ENCODE measurements around the gene PRICKLE2. TPM values are rescaled to one million over a fixed set of nuclear protein-coding genes. Genes with fewer than 3 reads are reported as not detected.

Gene PRICKLE2
- total and polyA plus RNA-seq, 4 donors: 0.89 to 8.0 (median 3.2) TPM

GRCh38 chr3:64203969-64204908 is 21.0 kb downstream of the PRICKLE2 start:
- WGBS: 83% methylated on average over 7 of the region's 7 CpGs
- H3K9me3 ChIP-seq (ENCODE audit: control insufficient read depth in 4 of 4, low read length in 3 of 4): no peaks in the 10 kb centered on the region
- no peak overlapping the region for H3K9ac ChIP-seq (ENCODE audit: low read depth in 1 of 2, low read length in 2 of 2)
- DNase-seq (ENCODE audit: low spot score): no peak
- no peak overlapping the region for H3K4me3 ChIP-seq (ENCODE audit: low read depth in 1 of 3, low read length in 3 of 3)
- no peaks in the 10 kb centered on the region for H3K4me1 ChIP-seq (ENCODE audit: control insufficient read depth in 4 of 4, insufficient read depth in 4 of 4, low read length in 3 of 4)
- TF ChIP-seq FOXA1 (IDR thresholded peaks at IDR 0.05): no peak
- TF ChIP-seq GABPA (IDR thresholded peaks at IDR 0.05 in 1 of 2, conservative IDR thresholded peaks at IDR 0.05 in 1 of 2): no peak
- no peak overlapping the region for H3K27ac ChIP-seq (ENCODE audit: low read depth in 1 of 2, low read length in 2 of 2)
- H3K36me3 ChIP-seq (ENCODE audit: control insufficient read depth in 4 of 4, insufficient read depth in 3 of 4, low read depth in 1 of 4, low read length in 3 of 4): no peaks in the 10 kb centered on the region
- H3K27me3 ChIP-seq (ENCODE audit: control insufficient read depth in 4 of 4, insufficient read depth in 4 of 4, low read length in 3 of 4): peaks cover 0 to 3% (median 0%) of the 10 kb centered on the region in 4 donors

- Histone ChIP-seq H3K4me1 (ENCODE audit: control insufficient read depth in 4 of 4, insufficient read depth in 4 of 4, low read length in 3 of 4) (no peaks in the 10 kb centered on the region), H3K9ac (ENCODE audit: low read depth in 1 of 2, low read length in 2 of 2) (no peak overlapping the region), H3K27me3 (ENCODE audit: control insufficient read depth in 4 of 4, insufficient read depth in 4 of 4, low read length in 3 of 4) (peaks cover 0 to 3% (median 0%) of the 10 kb centered on the region in 4 donors), H3K27ac (ENCODE audit: low read depth in 1 of 2, low read length in 2 of 2) (no peak overlapping the region), H3K9me3 (ENCODE audit: control insufficient read depth in 4 of 4, low read length in 3 of 4) (no peaks in the 10 kb centered on the region), H3K36me3 (ENCODE audit: control insufficient read depth in 4 of 4, insufficient read depth in 3 of 4, low read depth in 1 of 4, low read length in 3 of 4) (no peaks in the 10 kb centered on the region), H3K4me3 (ENCODE audit: low read depth in 1 of 3, low read length in 3 of 3) (no peak overlapping the region)
- no peak for DNase-seq (ENCODE audit: low spot score)
- 89% methylated on average over 2 of the region's 2 CpGs for WGBS
- TF ChIP-seq RAD21 (IDR thresholded peaks at IDR 0.05) (no peak), NR2F2 (IDR thresholded peaks at IDR 0.05) (no peak), GABPA (IDR thresholded peaks at IDR 0.05 in 1 of 2, conservative IDR thresholded peaks at IDR 0.05 in 1 of 2) (no peak)
Observed at GRCh38 chr3:64203216-64203615, 22.1 kb downstream of the PRICKLE2 start.

GRCh38 chr3:64199932-64200331 is 25.3 kb downstream of the PRICKLE2 start:
- TF ChIP-seq SP1 (IDR thresholded peaks at IDR 0.05): no peak
- no peak for TF ChIP-seq HNF4A (conservative IDR thresholded peaks at IDR 0.05)
- TF ChIP-seq ATF3 (IDR thresholded peaks at IDR 0.05): no peak
- TF ChIP-seq YY1 (IDR thresholded peaks at IDR 0.05): no peak
- TF ChIP-seq FOXA1 (IDR thresholded peaks at IDR 0.05): no peak
- TF ChIP-seq MAX (IDR thresholded peaks at IDR 0.05): no peak
- TF ChIP-seq TAF1 (conservative IDR thresholded peaks at IDR 0.05): no peak
- no peak for TF ChIP-seq CTCF (IDR thresholded peaks at IDR 0.05; ENCODE audit: low read depth, low read length, missing input control)
- TF ChIP-seq HNF4G (IDR thresholded peaks at IDR 0.05): no peak
- no peak for TF ChIP-seq FOXA2 (IDR thresholded peaks at IDR 0.05)
- TF ChIP-seq EGR1 (IDR thresholded peaks at IDR 0.05; ENCODE audit: low read depth in 2 of 2): no peak
- no peak for TF ChIP-seq GABPA (IDR thresholded peaks at IDR 0.05 in 1 of 2, conservative IDR thresholded peaks at IDR 0.05 in 1 of 2)
- TF ChIP-seq JUND (IDR thresholded peaks at IDR 0.05): no peak
- TF ChIP-seq RAD21 (IDR thresholded peaks at IDR 0.05): no peak
- H3K36me3 ChIP-seq (ENCODE audit: control insufficient read depth in 4 of 4, insufficient read depth in 3 of 4, low read depth in 1 of 4, low read length in 3 of 4): no peaks in the 10 kb centered on the region
- peaks cover 0 to 5% (median 0%) of the 10 kb centered on the region in 4 donors for H3K9me3 ChIP-seq (ENCODE audit: control insufficient read depth in 4 of 4, low read length in 3 of 4)
- H3K4me1 ChIP-seq (ENCODE audit: control insufficient read depth in 4 of 4, insufficient read depth in 4 of 4, low read length in 3 of 4): no peaks in the 10 kb centered on the region
- no peak overlapping the region for H3K4me3 ChIP-seq (ENCODE audit: low read depth in 1 of 3, low read length in 3 of 3)
- no peak overlapping the region for H3K27ac ChIP-seq (ENCODE audit: low read depth in 1 of 2, low read length in 2 of 2)
- peaks cover 0 to under 1% (median 0%) of the 10 kb centered on the region in 4 donors for H3K27me3 ChIP-seq (ENCODE audit: control insufficient read depth in 4 of 4, insufficient read depth in 4 of 4, low read length in 3 of 4)
- WGBS: 84% methylated on average over 2 of the region's 2 CpGs
- DNase-seq (ENCODE audit: low spot score): no peak
- no peak overlapping the region for H3K9ac ChIP-seq (ENCODE audit: low read depth in 1 of 2, low read length in 2 of 2)

Measured in liver (tissue), 9 donors.